ENCODE results near the gene GOT2. TPM values are rescaled to one million over a fixed set of nuclear protein-coding genes. Genes with fewer than 3 reads are reported as not detected.

The GOT2 gene
- polyA plus RNA-seq, 1 of the 3 experiments (the other 2 are of a cell fraction): 69.2 TPM

- no peaks in the 10 kb centered on the region for H3F3A ChIP-seq (replicated peaks; ENCODE audit: insufficient read depth)
- H2AFZ ChIP-seq (ENCODE audit: low read depth): no peak overlapping the region
- ChIA-PET POLR2A (interaction anchor here (0.5 kb wide), 1 partner anchor 128 kb away, joined by 3 read pairs; no protein-coding TSS in a partner anchor), CTCF (interaction anchor here (0.5 to 2.4 kb wide), 50 partner anchors 9 to 446 kb away, joined by 3 to 20 read pairs (median 4); partner anchors contain the start of genes GOT2 and SLC38A7)
- no peak overlapping the region for H3K4me2 ChIP-seq
- H3K4me3 ChIP-seq (ENCODE audit: low read depth in 2 of 2, low read length in 1 of 2): no peak overlapping the region; a peak in 1 of 4 replicates
- no peaks in the 10 kb centered on the region for H3K9me2 ChIP-seq
- H3K9me3 ChIP-seq: no peaks in the 10 kb centered on the region
- TF ChIP-seq SMC3 (IDR thresholded peaks at IDR 0.05; ENCODE audit: low read depth, low read length) (peak; percentile 69), EP300 (IDR thresholded peaks at IDR 0.05; ENCODE audit: borderline replicate concordance in 1 of 2, low read depth in 1 of 2, low read length in 1 of 2) (no peak), RFX5 (IDR thresholded peaks at IDR 0.05; ENCODE audit: low read length) (no peak), USF1 (IDR thresholded peaks at IDR 0.05; ENCODE audit: borderline replicate concordance, low read depth) (no peak), TAF1 (IDR thresholded peaks at IDR 0.05; ENCODE audit: borderline replicate concordance, low read depth, low read length) (no peak), RAD21 (IDR thresholded peaks at IDR 0.05; ENCODE audit: low read length) (peak; percentile 94), ELF1 (IDR thresholded peaks at IDR 0.05) (no peak), CHD2 (IDR thresholded peaks at IDR 0.05; ENCODE audit: low read length, partially characterized antibody) (no peak), ZBTB33 (IDR thresholded peaks at IDR 0.05; ENCODE audit: borderline replicate concordance, low read depth) (no peak)
- TF ChIP-seq, protein P1, sequence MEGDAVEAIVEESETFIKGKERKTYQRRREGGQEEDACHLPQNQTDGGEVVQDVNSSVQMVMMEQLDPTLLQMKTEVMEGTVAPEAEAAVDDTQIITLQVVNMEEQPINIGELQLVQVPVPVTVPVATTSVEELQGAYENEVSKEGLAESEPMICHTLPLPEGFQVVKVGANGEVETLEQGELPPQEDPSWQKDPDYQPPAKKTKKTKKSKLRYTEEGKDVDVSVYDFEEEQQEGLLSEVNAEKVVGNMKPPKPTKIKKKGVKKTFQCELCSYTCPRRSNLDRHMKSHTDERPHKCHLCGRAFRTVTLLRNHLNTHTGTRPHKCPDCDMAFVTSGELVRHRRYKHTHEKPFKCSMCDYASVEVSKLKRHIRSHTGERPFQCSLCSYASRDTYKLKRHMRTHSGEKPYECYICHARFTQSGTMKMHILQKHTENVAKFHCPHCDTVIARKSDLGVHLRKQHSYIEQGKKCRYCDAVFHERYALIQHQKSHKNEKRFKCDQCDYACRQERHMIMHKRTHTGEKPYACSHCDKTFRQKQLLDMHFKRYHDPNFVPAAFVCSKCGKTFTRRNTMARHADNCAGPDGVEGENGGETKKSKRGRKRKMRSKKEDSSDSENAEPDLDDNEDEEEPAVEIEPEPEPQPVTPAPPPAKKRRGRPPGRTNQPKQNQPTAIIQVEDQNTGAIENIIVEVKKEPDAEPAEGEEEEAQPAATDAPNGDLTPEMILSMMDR (IDR thresholded peaks at IDR 0.05): peak; percentile 71
- no peaks in the 10 kb centered on the region for H4K20me1 ChIP-seq (ENCODE audit: insufficient read depth)
- H3K9ac ChIP-seq: no peak overlapping the region
- WGBS (ENCODE audit: low lambda C conversion rate): 44% methylated on average over 17 of the region's 17 CpGs
- peak; percentile 75 for DNase-seq
- no peaks in the 10 kb centered on the region for H3K4me1 ChIP-seq (ENCODE audit: control insufficient read depth in 1 of 2, insufficient read depth in 2 of 2, low read depth in 1 of 2, low read length in 1 of 2)
- no peaks in the 10 kb centered on the region; the same call in 1 of the 2 replicates for H3K27me3 ChIP-seq (ENCODE audit: insufficient read depth)
- H3K27ac ChIP-seq (ENCODE audit: low read depth in 2 of 2, low read length in 1 of 2): no peak overlapping the region
- H3K79me2 ChIP-seq (ENCODE audit: insufficient read depth): no peaks in the 10 kb centered on the region
- H3K36me3 ChIP-seq (replicated peaks in 1 of 2; ENCODE audit: control insufficient read depth in 1 of 2, insufficient read depth in 2 of 2, low read length in 1 of 2): no peaks in the 10 kb centered on the region
Observed at GRCh38 chr16:58755989-58756649, 22.0 kb upstream of the GOT2 start.

DNA sequence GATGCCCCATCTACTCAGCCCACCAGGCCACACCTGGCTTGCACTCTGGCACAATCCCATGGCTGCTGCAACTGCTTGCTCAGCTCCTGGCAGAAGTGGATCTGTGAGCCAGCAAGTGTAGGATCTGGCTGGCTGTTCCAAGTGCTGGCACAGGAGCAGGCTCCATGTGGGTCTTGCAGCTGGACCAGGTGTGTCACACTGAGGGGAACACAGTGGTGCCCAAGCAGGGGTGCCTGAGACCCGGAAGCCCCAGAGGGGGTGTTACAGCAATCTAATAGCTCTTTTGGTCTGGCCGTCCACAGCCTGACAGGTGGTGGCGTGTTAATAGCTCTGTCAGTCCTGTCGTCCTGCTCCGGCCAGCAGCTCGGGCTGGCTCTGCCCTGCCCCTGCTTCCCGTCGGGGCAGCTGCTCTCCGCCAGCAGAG, 19.6 kb upstream of the GOT2 start:
- ChIA-PET POLR2A (no interaction called here), CTCF (interaction anchor here (0.9 to 1.5 kb wide), 2 partner anchors 93 to 417 kb away, joined by 3 to 4 read pairs; no protein-coding TSS in a partner anchor)
- TF ChIP-seq SIN3A (IDR thresholded peaks at IDR 0.05; ENCODE audit: borderline replicate concordance, low read depth, low read length): no peak
- TF ChIP-seq ELF1 (IDR thresholded peaks at IDR 0.05): no peak
- TF ChIP-seq NRF1 (IDR thresholded peaks at IDR 0.05; ENCODE audit: low read depth, low read length): no peak
- no peak for TF ChIP-seq NFIC (IDR thresholded peaks at IDR 0.05; ENCODE audit: borderline replicate concordance)
- TF ChIP-seq TEAD4 (IDR thresholded peaks at IDR 0.05; ENCODE audit: borderline replicate concordance, insufficient read depth): no peak
- no peak for TF ChIP-seq YY1 (IDR thresholded peaks at IDR 0.05; ENCODE audit: low read depth)
- TF ChIP-seq EZH2phosphoT487 (IDR thresholded peaks at IDR 0.05; ENCODE audit: borderline replicate concordance, low read depth): no peak
- no peak overlapping the region for H3K4me2 ChIP-seq
- H2AFZ ChIP-seq (ENCODE audit: low read depth): no peak overlapping the region
- no peaks in the 10 kb centered on the region for H3K4me1 ChIP-seq (ENCODE audit: control insufficient read depth in 1 of 2, insufficient read depth in 2 of 2, low read depth in 1 of 2, low read length in 1 of 2)
- H3K9me3 ChIP-seq: no peaks in the 10 kb centered on the region
- H3K9me2 ChIP-seq: no peaks in the 10 kb centered on the region
- H3K27me3 ChIP-seq (ENCODE audit: insufficient read depth): no peaks in the 10 kb centered on the region; the same call in 1 of the 2 replicates
- no peak overlapping the region for H3K4me3 ChIP-seq (ENCODE audit: low read depth in 2 of 2, low read length in 1 of 2)
- no peak overlapping the region for H3K9ac ChIP-seq
- DNase-seq: no peak
- no peaks in the 10 kb centered on the region for H4K20me1 ChIP-seq (ENCODE audit: insufficient read depth)
- no peaks in the 10 kb centered on the region for H3F3A ChIP-seq (replicated peaks; ENCODE audit: insufficient read depth)
- H3K79me2 ChIP-seq (ENCODE audit: insufficient read depth): no peaks in the 10 kb centered on the region
- H3K27ac ChIP-seq (ENCODE audit: low read depth in 2 of 2, low read length in 1 of 2): no peak overlapping the region
- WGBS (ENCODE audit: low lambda C conversion rate): 47% methylated on average over 4 of the region's 9 CpGs
- H3K36me3 ChIP-seq (replicated peaks in 1 of 2; ENCODE audit: control insufficient read depth in 1 of 2, insufficient read depth in 2 of 2, low read length in 1 of 2): no peaks in the 10 kb centered on the region
